GM23248 (cell line): Measurements from ENCODE around the gene SOBP. TPM values are rescaled to one million over a fixed set of nuclear protein-coding genes. Genes with fewer than 3 reads are reported as not detected.

Experiments used
- DNase-seq: peaks from one replicate; pipeline ENCODE4 v3.0.0-alpha.2; 2015
- H2AFZ ChIP-seq: fragments of 200-600 bp; sonication (generic); 2 replicates; pipeline ENCODE4 v1.6.1; 2016; ENCODE audit warnings: antibody characterized with exemption
- H3F3A ChIP-seq: fragments of 200-600 bp; sonication (generic); 2 replicates; pipeline ENCODE4 v1.6.1; 2016; ENCODE audit warnings: mild to moderate bottlenecking, antibody characterized with exemption, mixed run types; ENCODE audit not compliant: insufficient read depth
- H3K27ac ChIP-seq: fragments of 200-600 bp; sonication (generic); 2 replicates; pipeline ENCODE4 v1.5.1; 2016; ENCODE audit warnings: mild to moderate bottlenecking
- H3K27me3 ChIP-seq: fragments of 200-600 bp; sonication (generic); replicated peaks from 2 replicates; pipeline ENCODE4 v1.6.1; 2016; ENCODE audit warnings: mild to moderate bottlenecking; ENCODE audit not compliant: insufficient read depth
- H3K36me3 ChIP-seq: fragments of 200-600 bp; sonication (generic); 2 replicates; pipeline ENCODE4 v1.6.1; 2016; ENCODE audit warnings: low read depth, mild to moderate bottlenecking
- H3K4me1 ChIP-seq: fragments of 200-600 bp; sonication (generic); 2 replicates; pipeline ENCODE4 v1.6.1; 2016; ENCODE audit warnings: mild to moderate bottlenecking; ENCODE audit not compliant: insufficient read depth
- H3K4me2 ChIP-seq: fragments of 200-600 bp; sonication (generic); one replicate; pipeline ENCODE4 v1.6.1; 2016; ENCODE audit warnings: mild to moderate bottlenecking; ENCODE audit not compliant: unreplicated experiment
- H3K4me3 ChIP-seq: fragments of 200-600 bp; sonication (generic); 2 replicates; pipeline ENCODE4 v1.5.1; 2016; ENCODE audit warnings: mild to moderate bottlenecking
- H3K79me2 ChIP-seq: fragments of 200-600 bp; sonication (generic); 2 replicates; pipeline ENCODE4 v1.6.1; 2016; ENCODE audit warnings: mild to moderate bottlenecking; ENCODE audit not compliant: insufficient read depth
- H3K9ac ChIP-seq: fragments of 200-600 bp; sonication (generic); 2 replicates; pipeline ENCODE4 v1.6.1; 2016; ENCODE audit warnings: mild to moderate bottlenecking
- H3K9me2 ChIP-seq: fragments of 200-600 bp; sonication (generic); 2 replicates; pipeline ENCODE4 v1.6.1; 2016; ENCODE audit warnings: mixed run types, mild to moderate bottlenecking, moderate library complexity; ENCODE audit not compliant: insufficient read depth
- H3K9me3 ChIP-seq: fragments of 200-600 bp; sonication (generic); one replicate; pipeline ENCODE4 v1.6.1; 2017; ENCODE audit warnings: low read depth
- H4K20me1 ChIP-seq: fragments of 200-600 bp; sonication (generic); 2 replicates; pipeline ENCODE4 v1.6.0; 2016; ENCODE audit not compliant: insufficient read depth
- EZH2 ChIP-seq: fragments of 200-600 bp; sonication (generic); IDR thresholded peaks from 2 replicates; pipeline ENCODE4 v1.6.1; 2018; ENCODE audit warnings: antibody characterized with exemption, mild to moderate bottlenecking; ENCODE audit not compliant: insufficient read depth, poor library complexity, severe bottlenecking
- EZH2phosphoT487 ChIP-seq: fragments of 200-600 bp; sonication (generic); IDR thresholded peaks from 2 replicates; pipeline ENCODE4 v1.6.1; 2018; ENCODE audit warnings: antibody characterized with exemption, moderate library complexity, mild to moderate bottlenecking, low read depth; ENCODE audit not compliant: insufficient read depth
- WGBS, 2 experiments: methylation state at CpG; one replicate each; pipeline ENCODE4 v1.1.6; 2015 to 2017; ENCODE audit warnings: low lambda C conversion rate in 2 of 2, low coverage in 1 of 2; ENCODE audit errors: missing lambda C conversion rate in 2 of 2; 5-methylcytosine and 5-hydroxymethylcytosine counted together
- in situ Hi-C: fragments of 300-500 bp; cut with MboI; formaldehyde crosslinking; loops from 2 replicates; pipeline ENCODE4 v1.15.0; 2020
- polyA plus RNA-seq: library from polyadenylated mRNA; unstranded; fragments of >200 nt; fragmentation: Nextera tagmentation; extraction: Ambion mirVana; gene quantifications from 2 replicates; pipeline ENCODE4 v1.2.1, GENCODE V29; 2016
- total RNA-seq: library from RNA; depleted of rRNA; stranded (reverse); fragments of >200 nt; shearing (Covaris generic); gene quantifications from 2 replicates; pipeline ENCODE4 v1.2.3, GENCODE V29; 2014

Gene SOBP
- total and polyA plus RNA-seq, 2 experiments from 2014 or later, result 0.38 to 0.97 TPM

GRCh38 chr6:107699697-107700325 lies 209.9 kb downstream of the SOBP start:
- Histone ChIP-seq H3K4me3 (no peak overlapping the region), H3K9me2 (no peaks in the 10 kb centered on the region), H3K27ac (peak overlapping the region; percentile 100; the same call in 1 of the 2 replicates), H3K36me3 (no peaks in the 10 kb centered on the region), H3K9me3 (no peaks in the 10 kb centered on the region), H2AFZ (no peak overlapping the region), H3K4me2 (no peak overlapping the region), H3K4me1 (peaks cover 49% of the 10 kb centered on the region), H4K20me1 (no peaks in the 10 kb centered on the region), H3K27me3 (no peaks in the 10 kb centered on the region), H3F3A (peaks cover 39% of the 10 kb centered on the region), H3K79me2 (no peaks in the 10 kb centered on the region), H3K9ac (no peak overlapping the region)
- TF ChIP-seq EZH2 (no peak), EZH2phosphoT487 (no peak)
- DNase-seq, result no peak
- WGBS, 2 experiments, result 89 to 93% methylated on average over 14 of the region's 14 CpGs
- in situ Hi-C loops, result no loop called here

- in situ Hi-C loops, result no loop called here
- H3K4me2 ChIP-seq, result no peak overlapping the region
These were observed 213.7 kb downstream of the SOBP start for GRCh38 chr6:107703606-107704005.

GRCh38 chr6:107704347-107705013 lies 214.6 kb downstream of the SOBP start:
- in situ Hi-C loops, result no loop called here
- 28% methylated on average over 8 of the region's 8 CpGs for WGBS, 2 experiments
- H3K4me3 ChIP-seq, result peak overlapping the region; percentile 49; the same call in 1 of the 2 replicates

More at GRCh38 chr6:107703606-107704005, 213.7 kb downstream of the SOBP start:
- TF ChIP-seq EZH2phosphoT487, result no peak
- TF ChIP-seq EZH2, result no peak
- no peak overlapping the region for H3K9ac ChIP-seq
- WGBS, 2 experiments, result 64 to 67% methylated on average over 5 of the region's 5 CpGs
- H3K4me1 ChIP-seq, result peaks cover 20% of the 10 kb centered on the region
- H2AFZ ChIP-seq, result 0 out of 2 replicates have a peak overlapping the region, but pooled peaks have one; percentile 81
- no peak for DNase-seq
- H3K4me3 ChIP-seq, result no peak overlapping the region
- peaks cover 7% of the 10 kb centered on the region for H3F3A ChIP-seq
- no peaks in the 10 kb centered on the region for H3K9me2 ChIP-seq
- H3K27ac ChIP-seq, result no peak overlapping the region
- no peaks in the 10 kb centered on the region for H3K79me2 ChIP-seq
- no peaks in the 10 kb centered on the region for H3K36me3 ChIP-seq
- no peaks in the 10 kb centered on the region for H3K27me3 ChIP-seq
- no peaks in the 10 kb centered on the region for H4K20me1 ChIP-seq
- H3K9me3 ChIP-seq, result no peaks in the 10 kb centered on the region

GRCh38 chr6:107706516-107707115 lies 216.7 kb downstream of the SOBP start:
- Histone ChIP-seq H3K9me3 (no peaks in the 10 kb centered on the region), H3F3A (no peaks in the 10 kb centered on the region), H3K27me3 (no peaks in the 10 kb centered on the region), H3K4me1 (peaks cover 12% of the 10 kb centered on the region), H4K20me1 (no peaks in the 10 kb centered on the region), H3K9ac (no peak overlapping the region), H3K4me2 (no peak overlapping the region), H3K27ac (no peak overlapping the region), H3K79me2 (no peaks in the 10 kb centered on the region), H3K9me2 (no peaks in the 10 kb centered on the region), H3K36me3 (no peaks in the 10 kb centered on the region), H2AFZ (no peak overlapping the region), H3K4me3 (no peak overlapping the region)
- no peak for DNase-seq
- 79 to 85% methylated on average over 13 of the region's 13 CpGs for WGBS, 2 experiments
- no peak for TF ChIP-seq EZH2phosphoT487
- no peak for TF ChIP-seq EZH2
- in situ Hi-C loops, result no loop called here

More at GRCh38 chr6:107704347-107705013, 214.6 kb downstream of the SOBP start:
- Histone ChIP-seq H3K79me2 (no peaks in the 10 kb centered on the region), H3K27me3 (no peaks in the 10 kb centered on the region), H4K20me1 (no peaks in the 10 kb centered on the region), H3K27ac (no peak overlapping the region), H3K4me2 (peak overlapping the region; percentile 57), H3K36me3 (no peaks in the 10 kb centered on the region), H3K9me3 (no peaks in the 10 kb centered on the region), H3K9ac (peak overlapping the region; percentile 32; the same call in 1 of the 2 replicates), H3K4me1 (peaks cover 12% of the 10 kb centered on the region), H2AFZ (peak overlapping the region; percentile 81), H3K9me2 (no peaks in the 10 kb centered on the region), H3F3A (no peaks in the 10 kb centered on the region)
- TF ChIP-seq EZH2 (no peak), EZH2phosphoT487 (no peak)
- peak; percentile 54 for DNase-seq
